ENCODE measurements around the gene TBC1D2B. TPM values are rescaled to one million over a fixed set of nuclear protein-coding genes. Genes with fewer than 3 reads are reported as not detected.
"Not testable (repeated sequence)": the region's sequence is repeated elsewhere in the genome, so short reads cannot be mapped to it uniquely, and the experiment has no call there.

The TBC1D2B gene
- total RNA-seq, 1 donor from 2014 or later = 49.6 TPM

- no peak for DNase-seq (ENCODE audit: low spot score)
Measured at GRCh38 chr15:78003539-78004008, 73.9 kb downstream of the TBC1D2B start.

- DNase-seq (ENCODE audit: low spot score) = no peak
Measured at GRCh38 chr15:78002996-78003395, 74.5 kb downstream of the TBC1D2B start.

GRCh38 chr15:78001656-78002055 lies 75.9 kb downstream of the TBC1D2B start:
- DNase-seq (ENCODE audit: low spot score) = no peak

GRCh38 chr15:78000927-78001249 lies 76.6 kb downstream of the TBC1D2B start:
- no peak for DNase-seq (ENCODE audit: low spot score)

GRCh38 chr15:78000091-78000926 lies 77.2 kb downstream of the TBC1D2B start:
- peak; percentile 52 for DNase-seq (ENCODE audit: low spot score)

GRCh38 chr15:77999486-77999885 lies 78.0 kb downstream of the TBC1D2B start:
- DNase-seq (ENCODE audit: low spot score) = no peak

GRCh38 chr15:77998592-77998991 lies 78.9 kb downstream of the TBC1D2B start:
- DNase-seq (ENCODE audit: low spot score) = no peak

GRCh38 chr15:77997761-77998554 lies 79.6 kb downstream of the TBC1D2B start:
- not testable (repeated sequence) for DNase-seq (ENCODE audit: low spot score)

- not testable (repeated sequence) for DNase-seq (ENCODE audit: low spot score)
Measured at GRCh38 chr15:77997221-77997620, 80.3 kb downstream of the TBC1D2B start.

- DNase-seq (ENCODE audit: low spot score) = not testable (repeated sequence)
Measured at GRCh38 chr15:77996713-77997171, 80.8 kb downstream of the TBC1D2B start.

- DNase-seq (ENCODE audit: low spot score) = not testable (repeated sequence)
Measured at GRCh38 chr15:77996226-77996625, 81.3 kb downstream of the TBC1D2B start.

GRCh38 chr15:77995537-77995918 lies 82.0 kb downstream of the TBC1D2B start:
- DNase-seq (ENCODE audit: low spot score) = not testable (repeated sequence)

GRCh38 chr15:77994893-77995536 lies 82.5 kb downstream of the TBC1D2B start:
- not testable (repeated sequence) for DNase-seq (ENCODE audit: low spot score)

GRCh38 chr15:77993970-77994693 lies 83.4 kb downstream of the TBC1D2B start:
- peak; percentile 83 for DNase-seq (ENCODE audit: low spot score)

- no peak for DNase-seq (ENCODE audit: low spot score)
Measured at GRCh38 chr15:77993374-77993911, 84.1 kb downstream of the TBC1D2B start.

GRCh38 chr15:77992356-77993222 lies 84.9 kb downstream of the TBC1D2B start:
- no peak for DNase-seq (ENCODE audit: low spot score)

- peak; percentile 97 for DNase-seq (ENCODE audit: low spot score)
Measured at GRCh38 chr15:77991658-77992201, 85.8 kb downstream of the TBC1D2B start.

GRCh38 chr15:77991029-77991406 lies 86.5 kb downstream of the TBC1D2B start:
- DNase-seq (ENCODE audit: low spot score) = no peak

- no peak for DNase-seq (ENCODE audit: low spot score)
Measured at GRCh38 chr15:77989296-77990143, 88.0 kb downstream of the TBC1D2B start.

All from umbilical cord (tissue), 2 donors.